ENCODE measurements around the gene PPT1. TPM values are rescaled to one million over a fixed set of nuclear protein-coding genes. Genes with fewer than 3 reads are reported as not detected.
A peak's percentile ranks its signal among the peaks of the same experiment; 100 is the strongest.

PPT1 gene
- total and polyA plus RNA-seq, 2 of the 4 experiments (the other 2 are of a cell fraction): 22.7 to 55.4 TPM

GRCh38 chr1:40092241-40092640 is 4.8 kb downstream of the PPT1 start:
- POLR2A ChIA-PET (ENCODE audit: unreplicated experiment): interaction anchor here (0.6 kb wide), 1 partner anchor 45 kb away, joined by 10 read pairs; no protein-coding TSS in a partner anchor
- Histone ChIP-seq H3K36me3 (ENCODE audit: control insufficient read depth, insufficient read depth, low read length) (peaks cover 20% of the 10 kb centered on the region), H3K4me2 (ENCODE audit: low read depth, low read length) (no peak overlapping the region), H2AFZ (replicated peaks; ENCODE audit: low read length, poor library complexity) (no peak overlapping the region), H3K79me1 (ENCODE audit: low read depth in 1 of 2, low read length in 2 of 2) (peaks cover 27 to 33% of the 10 kb centered on the region in 2 experiments), H3K9ac (ENCODE audit: low read depth, low read length) (no peak overlapping the region), H3K14ac (replicated peaks; ENCODE audit: low read depth, low read length) (0 out of 2 replicates have a peak overlapping the region, but pooled peaks have one; percentile 25), H3K27me3 (ENCODE audit: control insufficient read depth, insufficient read depth, low read length) (no peaks in the 10 kb centered on the region), H3K4me3 (ENCODE audit: insufficient read depth, low read depth, low read length) (no peak overlapping the region), H4K20me1 (ENCODE audit: insufficient read depth, low read length) (peaks cover 5% of the 10 kb centered on the region; the same call in 1 of the 2 replicates), H4K91ac (ENCODE audit: insufficient read depth, low read depth, low read length) (no peak overlapping the region), H4K5ac (ENCODE audit: low read depth, low read length) (no peak overlapping the region; the same call in 1 of the 2 replicates), H3K56ac (ENCODE audit: extremely low read depth, insufficient read depth, low read length) (no peak overlapping the region), H2BK120ac (ENCODE audit: low read depth, low read length) (no peak overlapping the region), H3K4me1 (ENCODE audit: control insufficient read depth, insufficient read depth, low read length) (peaks cover 4% of the 10 kb centered on the region; the same call in 1 of the 2 replicates), H2AK5ac (ENCODE audit: low read depth, low read length) (no peak overlapping the region), H3K23ac (ENCODE audit: low read depth, low read length) (no peak overlapping the region), H3K4ac (ENCODE audit: low read depth, low read length) (no peak overlapping the region), H2BK15ac (ENCODE audit: low read depth, low read length) (peak overlapping the region; percentile 74; the same call in 1 of the 3 replicates), H3K9me3 (ENCODE audit: control insufficient read depth, insufficient read depth, low read length) (no peaks in the 10 kb centered on the region), H3K9me1 (ENCODE audit: insufficient read depth, low read length) (peaks cover 8% of the 10 kb centered on the region), H2BK5ac (ENCODE audit: low read depth, low read length, poor library complexity, severe bottlenecking) (no peak overlapping the region), H3K18ac (ENCODE audit: low read depth, low read length) (peak overlapping the region; percentile 20; the same call in 1 of the 2 replicates), H3K27ac (ENCODE audit: insufficient read depth, low read length) (no peak overlapping the region), H2AK9ac (replicated peaks; ENCODE audit: low read depth, low read length, poor library complexity) (no peak overlapping the region), H2BK20ac (ENCODE audit: low read depth, low read length) (peak overlapping the region; percentile 33; the same call in 1 of the 2 replicates), H4K8ac (ENCODE audit: low read depth in 2 of 2, low read length in 2 of 2) (no peak overlapping the region)
- no peak for TF ChIP-seq MXI1 (IDR thresholded peaks at IDR 0.05; ENCODE audit: borderline replicate concordance, low read depth, low read length)
- 0 out of 2 replicates have a peak, but pooled peaks have one; percentile 2 for TF ChIP-seq CEBPB (IDR thresholded peaks at IDR 0.05; ENCODE audit: low read depth, low read length)
- CTCF ChIA-PET: no interaction called here
- no peak for ATAC-seq (ENCODE audit: low read depth)
- intact Hi-C loops (cut with micrococcal nuclease) (no loop called here), in situ Hi-C loops (cut with MboI; ENCODE audit: low sequenced_read_pairs) (no loop called here), dilution Hi-C loops (cut with HindIII; ENCODE audit: low sequenced_read_pairs, unreplicated experiment) (no loop called here)
- WGBS, 2 experiments (ENCODE audit: extremely low coverage in 2 of 2, insufficient read length in 1 of 2): no CpG with 5 or more reads among the region's 2 CpGs
- BruUV-seq (replicated peaks): no TSS peak
- DNase-seq: no peak
